Right lobe of liver (tissue), 4 donors: ENCODE measurements around the gene PTBP1.

ENCODE experiments used
- POLR2A ChIP-seq: fragments of 450-650 bp; IDR thresholded peaks from one replicate; pipeline ENCODE4 v1.6.1; 2017; ENCODE audit warnings: antibody characterized with exemption, mild to moderate bottlenecking
- TF ChIP-seq, protein P1 (sequence below), 4 donors: fragments of 200-600 bp in 3 of 4; fragments of 450-650 bp in 1 of 4; IDR thresholded peaks; one replicate each; pipeline versions ENCODE4 v1.5.1 to v1.8.0; 2016 to 2022; ENCODE audit warnings: antibody characterized with exemption in 4 of 4, mild to moderate bottlenecking in 2 of 4
- donor health status: DM: no; HTN: no; CAD: no.
- donor health status: DM: no; HTN: no; CAD: no.
- donor health status: DM: no; HTN: yes; CAD: no.

- no peak for TF ChIP-seq POLR2A
- TF ChIP-seq, protein P1, sequence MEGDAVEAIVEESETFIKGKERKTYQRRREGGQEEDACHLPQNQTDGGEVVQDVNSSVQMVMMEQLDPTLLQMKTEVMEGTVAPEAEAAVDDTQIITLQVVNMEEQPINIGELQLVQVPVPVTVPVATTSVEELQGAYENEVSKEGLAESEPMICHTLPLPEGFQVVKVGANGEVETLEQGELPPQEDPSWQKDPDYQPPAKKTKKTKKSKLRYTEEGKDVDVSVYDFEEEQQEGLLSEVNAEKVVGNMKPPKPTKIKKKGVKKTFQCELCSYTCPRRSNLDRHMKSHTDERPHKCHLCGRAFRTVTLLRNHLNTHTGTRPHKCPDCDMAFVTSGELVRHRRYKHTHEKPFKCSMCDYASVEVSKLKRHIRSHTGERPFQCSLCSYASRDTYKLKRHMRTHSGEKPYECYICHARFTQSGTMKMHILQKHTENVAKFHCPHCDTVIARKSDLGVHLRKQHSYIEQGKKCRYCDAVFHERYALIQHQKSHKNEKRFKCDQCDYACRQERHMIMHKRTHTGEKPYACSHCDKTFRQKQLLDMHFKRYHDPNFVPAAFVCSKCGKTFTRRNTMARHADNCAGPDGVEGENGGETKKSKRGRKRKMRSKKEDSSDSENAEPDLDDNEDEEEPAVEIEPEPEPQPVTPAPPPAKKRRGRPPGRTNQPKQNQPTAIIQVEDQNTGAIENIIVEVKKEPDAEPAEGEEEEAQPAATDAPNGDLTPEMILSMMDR (IDR thresholded peaks at IDR 0.05): no peak
Observed at GRCh38 chr19:808423-808775, 11.1 kb downstream of the PTBP1 start.
